T-helper 2 cell (primary cell): ENCODE results near the gene JMJD4.
A peak's percentile ranks its signal among the peaks of the same experiment; 100 is the strongest.

ENCODE experiments used
- DNase-seq, 5 experiments: peaks; one replicate each; pipeline versions ENCODE4 v3.0.0 to v3.0.0-alpha.2; 2012 to 2022

The JMJD4 gene

GRCh38 chr1:227768125-227768439, 33.0 kb upstream of the JMJD4 start:
- no peak for DNase-seq

- DNase-seq, result no peak
Measured at GRCh38 chr1:227767401-227768124, 32.5 kb upstream of the JMJD4 start.

GRCh38 chr1:227766653-227767277, 31.7 kb upstream of the JMJD4 start:
- DNase-seq, result no peak

GRCh38 chr1:227766015-227766634, 31.0 kb upstream of the JMJD4 start:
- peak; percentile 36 to 100 (median 62) for DNase-seq

DNA sequence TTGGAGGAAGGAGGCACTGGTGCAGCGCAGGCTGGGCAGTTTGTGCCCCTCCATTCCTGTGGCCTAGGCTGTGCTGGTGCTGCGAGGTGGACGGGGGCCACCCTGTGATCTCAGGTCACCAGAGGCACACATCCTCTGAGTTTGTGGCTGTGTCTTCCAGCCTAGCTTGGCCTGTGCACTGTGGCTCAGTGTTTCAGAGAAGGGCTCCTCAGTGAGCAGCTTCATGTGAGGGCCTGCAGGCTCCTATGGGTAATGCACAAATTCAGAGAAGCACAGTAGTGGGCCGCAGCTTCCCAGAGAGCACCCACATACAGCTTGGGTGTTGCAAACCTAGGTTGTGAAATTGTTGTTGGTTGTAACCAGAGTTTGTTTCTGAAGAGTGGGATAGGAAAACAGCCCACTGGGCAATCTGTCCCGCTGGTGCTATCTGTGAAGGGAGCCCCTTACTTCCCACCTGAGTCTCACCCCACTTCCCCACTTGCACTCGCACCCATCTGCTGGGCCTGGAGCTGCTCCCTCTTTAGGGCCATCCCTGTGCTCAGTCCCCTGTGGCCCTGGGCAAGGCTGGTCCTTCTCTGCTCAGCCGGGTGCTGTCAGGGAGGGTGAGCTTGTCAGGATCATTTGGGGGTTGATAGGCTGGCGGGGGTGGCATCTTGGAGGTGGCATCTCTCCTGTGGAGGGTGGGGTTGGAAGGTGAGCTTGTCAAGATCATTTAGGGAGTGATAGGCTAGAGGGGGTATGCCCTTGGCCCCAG, 30.3 kb upstream of the JMJD4 start:
- peak in 1 of 5 experiments; percentile 77 for DNase-seq

DNA sequence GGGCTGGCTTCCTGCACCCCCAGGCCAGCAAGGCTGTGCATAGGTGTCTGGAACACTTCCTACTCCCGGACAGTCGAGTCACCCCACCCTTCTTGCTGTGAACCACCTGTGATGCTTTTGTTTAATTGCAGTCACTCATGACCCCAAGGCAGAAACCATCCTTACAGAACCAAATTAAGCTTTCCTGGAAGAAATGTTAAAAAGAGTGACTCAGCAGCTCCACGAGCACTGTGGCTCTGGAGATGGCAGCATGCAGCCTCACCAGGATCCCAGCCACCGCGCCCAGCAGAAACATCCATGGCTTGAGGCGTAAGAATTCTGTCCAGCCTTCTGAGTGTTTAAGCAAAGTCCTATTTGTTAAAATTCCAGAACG, 28.9 kb upstream of the JMJD4 start:
- no peak for DNase-seq

DNA sequence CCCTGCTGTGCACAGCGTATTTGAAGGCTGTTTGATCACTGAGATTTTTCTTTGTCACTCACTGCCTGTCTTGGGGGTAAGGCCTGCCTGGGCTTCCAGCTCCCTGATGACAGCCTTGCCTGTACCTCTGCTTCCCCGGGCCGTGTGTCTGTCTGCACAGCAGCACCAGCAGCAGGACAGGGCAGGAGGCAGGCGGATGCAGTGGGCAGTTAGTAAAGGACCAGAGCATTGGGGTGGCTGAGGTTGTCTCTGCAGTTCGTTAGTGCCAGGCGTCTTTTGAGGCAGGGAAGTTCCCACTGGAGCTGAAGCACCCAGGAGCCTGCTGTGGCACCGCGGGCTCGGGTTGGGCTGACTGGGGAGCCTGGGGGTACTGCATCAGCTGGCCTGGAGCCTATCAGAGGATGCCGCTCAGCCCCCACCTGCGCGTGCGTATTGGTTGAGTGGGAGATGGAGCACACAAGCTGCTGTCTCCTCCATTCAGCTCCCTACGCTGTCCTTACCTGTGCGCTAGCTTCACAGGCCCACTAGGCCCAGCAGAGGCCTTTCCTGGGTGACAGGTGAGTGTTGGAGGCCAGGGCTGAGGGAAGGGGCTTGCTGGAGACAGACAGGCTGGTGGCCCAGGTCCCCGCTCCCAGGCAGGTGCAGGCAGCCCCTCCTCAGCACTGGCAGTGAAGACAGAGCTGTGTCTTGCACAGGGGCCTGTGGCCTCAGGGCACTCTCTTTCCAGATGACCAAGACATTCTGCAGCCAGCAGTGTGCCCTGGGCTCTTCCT, 28.3 kb upstream of the JMJD4 start:
- DNase-seq, result peak in 1 of 5 experiments; percentile 39

DNA sequence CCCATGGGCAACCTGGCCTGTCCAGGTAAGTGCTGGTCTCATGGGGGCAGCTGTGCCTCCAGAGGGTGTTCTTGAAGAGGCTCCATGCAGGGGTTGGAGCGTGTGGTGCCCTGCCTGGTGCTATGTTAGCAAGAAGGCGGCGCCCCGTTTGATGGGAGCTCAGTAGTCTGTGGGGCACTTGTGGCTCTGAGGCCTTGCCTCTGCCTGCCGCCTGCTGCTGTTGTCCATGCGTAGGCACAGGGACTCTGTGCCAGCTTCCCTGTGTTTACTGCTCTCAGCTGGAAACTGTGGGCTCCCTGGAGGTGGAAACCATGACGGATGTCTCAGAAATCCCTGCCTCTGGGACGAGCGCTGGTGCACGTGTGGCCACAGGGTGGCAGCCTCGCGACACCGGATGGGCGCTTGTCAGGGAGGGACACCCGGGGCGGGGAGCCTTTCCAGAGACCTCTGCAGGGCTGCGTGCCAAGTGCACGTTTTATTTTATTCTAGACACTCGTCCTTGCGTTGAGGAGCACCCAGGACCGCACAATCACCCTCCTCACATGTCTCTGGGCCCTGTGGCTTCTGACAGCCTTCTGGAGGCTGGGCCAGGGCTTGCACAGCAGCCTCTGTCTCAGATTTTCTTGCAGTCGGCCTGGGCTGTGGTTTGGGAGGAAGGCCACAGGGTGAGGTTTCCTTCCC, 27.3 kb upstream of the JMJD4 start:
- peak; percentile 71 to 99 (median 81) for DNase-seq

GRCh38 chr1:227761621-227762230, 26.6 kb upstream of the JMJD4 start:
- DNase-seq, result no peak

GRCh38 chr1:227760377-227760776, 25.3 kb upstream of the JMJD4 start:
- DNase-seq, result no peak

GRCh38 chr1:227759341-227760300, 24.5 kb upstream of the JMJD4 start:
- DNase-seq, result peak in 1 of 5 experiments; percentile 70

DNA sequence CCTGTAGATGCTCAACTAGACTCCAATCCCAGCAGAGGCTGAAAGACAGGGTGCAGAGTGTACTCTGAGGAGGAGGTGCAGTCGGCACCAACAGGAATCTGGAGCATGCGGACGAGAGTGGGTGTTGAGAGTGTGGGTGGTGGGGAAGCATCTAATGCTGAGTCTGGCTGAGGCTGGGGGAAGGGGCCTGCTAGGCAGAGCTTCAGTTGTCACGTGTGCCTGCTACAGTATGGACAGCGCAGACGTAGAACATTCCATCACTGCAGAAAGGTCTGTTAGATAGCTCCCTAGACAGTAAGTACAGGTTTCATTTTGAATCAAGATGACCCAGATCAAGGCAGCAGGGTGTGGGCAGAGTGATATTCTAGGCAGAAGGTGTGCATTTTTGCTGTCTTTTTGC, 23.3 kb upstream of the JMJD4 start:
- peak in 1 of 5 experiments; percentile 89 for DNase-seq

GRCh38 chr1:227757781-227758180, 22.7 kb upstream of the JMJD4 start:
- DNase-seq, result no peak

GRCh38 chr1:227756172-227756959, 21.3 kb upstream of the JMJD4 start:
- no peak for DNase-seq

DNA sequence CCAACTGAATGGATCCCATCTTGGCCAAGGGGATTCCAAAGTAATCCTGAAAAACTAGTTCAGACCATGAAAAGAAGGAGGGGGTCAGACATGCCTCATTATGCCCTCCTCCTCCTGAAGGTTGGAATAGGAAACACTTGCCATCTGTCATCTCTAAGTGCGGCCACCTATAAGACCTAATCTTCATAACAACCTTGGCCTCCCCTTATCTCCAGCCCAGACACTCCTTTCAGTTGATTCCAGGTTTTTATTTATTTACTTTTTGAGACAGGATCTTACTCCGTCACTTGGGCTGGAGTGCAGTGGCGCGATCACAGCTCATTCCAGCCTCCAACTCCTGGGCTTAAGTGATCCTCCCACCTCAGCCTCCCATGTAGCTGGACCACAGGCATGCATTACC, 19.9 kb upstream of the JMJD4 start:
- no peak for DNase-seq

- no peak for DNase-seq
Measured at GRCh38 chr1:227753999-227754711, 19.1 kb upstream of the JMJD4 start.

DNA sequence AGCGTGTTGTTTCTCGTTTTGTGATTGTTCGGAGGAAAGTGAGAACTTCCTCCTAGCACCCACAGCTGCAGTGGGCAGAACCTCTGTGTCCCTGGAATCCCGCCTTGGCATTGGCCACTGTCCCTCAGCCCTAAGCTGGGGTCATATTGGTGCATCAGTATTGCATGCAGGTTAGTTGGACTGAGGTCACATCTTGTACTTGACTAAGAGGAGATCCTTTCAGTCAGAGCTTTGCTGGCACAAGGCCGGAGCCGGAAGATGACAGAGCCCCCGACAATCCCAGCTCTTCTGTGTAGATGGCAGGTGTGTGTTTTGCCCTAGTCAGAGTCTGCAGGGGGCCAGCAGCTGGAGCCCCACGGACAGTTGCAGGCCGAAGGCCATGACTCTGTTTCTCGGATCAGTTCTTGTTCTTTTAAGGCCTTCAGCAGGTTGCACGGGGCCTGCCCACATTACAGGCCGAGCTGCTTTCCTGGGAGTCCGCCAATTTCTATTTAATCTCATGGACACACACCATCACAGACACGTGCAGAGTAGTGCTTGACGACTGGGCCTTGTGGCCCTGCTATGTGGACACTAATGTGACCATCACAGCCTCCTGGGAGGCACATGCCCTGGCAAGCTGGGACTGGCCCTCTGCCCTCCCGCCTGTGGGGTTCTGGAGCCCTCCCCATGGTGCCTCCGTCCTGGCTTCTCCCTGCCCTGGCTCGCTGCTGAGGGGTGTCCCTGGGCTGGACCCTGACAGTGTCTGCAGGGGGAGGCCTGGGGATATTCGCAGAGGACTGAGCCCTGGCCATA, 15.0 kb upstream of the JMJD4 start:
- no peak for DNase-seq

GRCh38 chr1:227749225-227749624, 14.1 kb upstream of the JMJD4 start:
- no peak for DNase-seq
